Fibroblast of peridontal ligament (primary cell): ENCODE measurements around the gene P2RY8.
"Not testable (repeated sequence)": the region's sequence is repeated elsewhere in the genome, so short reads cannot be mapped to it uniquely, and the experiment has no call there.

ENCODE experiments used
- DNase-seq: peaks from one replicate; pipeline ENCODE4 v3.0.0-alpha.2; 2010; ENCODE audit errors: extremely low read depth

The P2RY8 gene

DNA sequence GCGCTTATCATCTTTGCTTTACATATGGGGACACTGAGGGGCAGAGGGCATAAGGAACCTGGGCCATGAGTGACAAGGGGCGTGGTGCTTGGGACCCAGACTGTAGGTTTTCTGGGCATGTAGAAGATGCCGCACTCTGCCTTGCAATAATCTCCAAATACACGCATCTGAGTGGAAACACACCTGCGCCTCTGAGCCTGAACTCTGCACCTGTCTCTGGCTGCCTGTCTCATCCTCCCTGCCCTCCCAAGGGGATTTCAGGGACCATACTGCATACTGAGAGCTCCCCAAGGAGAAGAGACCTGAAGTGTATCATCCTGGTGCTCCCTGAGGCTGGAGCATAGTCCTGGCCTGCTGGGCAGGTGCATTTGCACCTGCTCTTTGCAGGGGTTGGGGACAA is 49.6 kb downstream of the P2RY8 start:
- no peak for DNase-seq

DNA sequence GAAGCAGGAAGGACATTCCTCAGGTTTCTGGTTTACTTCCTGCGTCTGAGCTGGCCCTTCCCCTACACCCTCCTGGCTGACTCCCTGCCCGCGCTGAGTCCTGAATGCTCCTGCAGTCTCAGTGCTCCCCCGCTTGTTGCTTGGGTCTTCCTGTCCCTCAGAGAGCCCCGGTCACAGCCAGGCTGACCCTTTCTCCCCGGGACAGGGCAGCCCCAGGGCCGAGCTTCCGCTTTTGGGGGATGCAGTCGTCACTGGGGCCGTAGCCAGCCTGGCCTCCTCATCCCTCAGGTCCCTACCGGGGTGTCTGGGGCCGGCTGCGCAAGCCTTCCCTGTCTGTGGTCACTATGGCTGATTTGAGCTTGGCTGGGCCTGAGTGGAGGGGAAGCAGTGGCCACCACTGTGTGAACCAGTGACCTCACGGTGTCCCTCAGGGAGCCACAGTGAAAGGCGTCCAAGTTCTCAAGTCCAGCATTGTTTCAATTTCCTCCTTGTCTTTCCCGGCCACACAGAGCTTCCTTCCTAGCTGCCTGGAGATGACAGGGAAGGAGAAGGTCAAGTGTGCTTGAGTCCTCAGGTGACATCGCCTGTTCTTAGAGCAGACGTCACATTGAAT is 50.1 kb downstream of the P2RY8 start:
- DNase-seq, result no peak

DNA sequence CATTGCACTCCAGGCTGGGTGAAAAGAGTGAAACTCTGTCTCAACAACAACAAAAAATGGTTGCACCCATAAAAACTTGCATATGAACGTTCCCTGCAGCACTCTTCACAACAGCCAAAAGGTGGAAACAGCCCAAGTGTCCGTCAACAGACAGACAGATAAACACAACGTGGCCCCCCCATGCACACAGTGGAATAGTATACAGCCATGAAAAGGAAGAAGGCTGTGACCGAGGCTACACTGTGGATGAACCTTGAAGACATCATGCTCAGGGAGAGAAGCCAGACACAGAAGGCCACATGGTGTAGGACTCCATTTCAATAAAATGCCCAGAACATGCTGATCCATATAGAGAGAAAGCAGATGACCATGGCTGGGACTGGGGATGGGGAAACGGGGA is 50.8 kb downstream of the P2RY8 start:
- DNase-seq, result no peak

DNA sequence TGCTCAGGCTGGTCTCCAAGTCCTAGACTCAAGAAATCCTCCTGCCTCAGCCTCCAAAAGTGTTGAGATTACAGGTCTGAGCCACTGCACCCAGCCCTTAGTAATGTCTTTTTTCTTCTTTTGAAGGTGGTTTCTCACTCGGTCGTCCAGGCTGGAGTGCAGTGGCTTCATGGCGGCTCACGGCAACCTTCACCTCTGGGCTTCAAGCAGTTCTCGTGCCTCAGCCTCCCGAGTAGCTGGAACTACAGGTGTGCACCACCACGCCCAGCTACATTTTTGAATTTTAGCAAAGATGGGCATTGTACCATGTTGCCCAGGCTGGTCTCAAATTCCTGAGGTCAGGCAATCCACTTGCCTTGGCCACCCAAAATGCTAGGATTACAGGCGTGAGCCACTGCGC is 52.0 kb downstream of the P2RY8 start:
- no peak for DNase-seq

DNA sequence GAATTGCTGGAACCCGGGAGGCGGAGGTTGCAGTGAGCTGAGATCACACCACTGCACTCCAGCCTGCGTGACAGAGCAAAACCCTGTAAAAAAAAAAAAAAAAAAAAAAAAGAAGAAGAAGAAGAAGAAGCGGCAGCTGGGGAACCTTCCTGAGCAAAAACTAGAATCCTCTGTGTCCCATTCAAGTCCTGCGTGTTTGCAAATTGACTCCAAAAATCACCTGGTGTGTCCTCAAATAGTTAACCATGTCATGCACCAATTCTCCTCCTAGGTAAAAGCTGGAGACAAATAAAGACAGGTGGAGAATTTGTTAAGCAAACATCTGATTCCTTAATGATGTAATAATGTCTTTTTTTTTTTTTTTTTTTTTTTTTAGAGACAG is 52.4 kb downstream of the P2RY8 start:
- no peak for DNase-seq

DNA sequence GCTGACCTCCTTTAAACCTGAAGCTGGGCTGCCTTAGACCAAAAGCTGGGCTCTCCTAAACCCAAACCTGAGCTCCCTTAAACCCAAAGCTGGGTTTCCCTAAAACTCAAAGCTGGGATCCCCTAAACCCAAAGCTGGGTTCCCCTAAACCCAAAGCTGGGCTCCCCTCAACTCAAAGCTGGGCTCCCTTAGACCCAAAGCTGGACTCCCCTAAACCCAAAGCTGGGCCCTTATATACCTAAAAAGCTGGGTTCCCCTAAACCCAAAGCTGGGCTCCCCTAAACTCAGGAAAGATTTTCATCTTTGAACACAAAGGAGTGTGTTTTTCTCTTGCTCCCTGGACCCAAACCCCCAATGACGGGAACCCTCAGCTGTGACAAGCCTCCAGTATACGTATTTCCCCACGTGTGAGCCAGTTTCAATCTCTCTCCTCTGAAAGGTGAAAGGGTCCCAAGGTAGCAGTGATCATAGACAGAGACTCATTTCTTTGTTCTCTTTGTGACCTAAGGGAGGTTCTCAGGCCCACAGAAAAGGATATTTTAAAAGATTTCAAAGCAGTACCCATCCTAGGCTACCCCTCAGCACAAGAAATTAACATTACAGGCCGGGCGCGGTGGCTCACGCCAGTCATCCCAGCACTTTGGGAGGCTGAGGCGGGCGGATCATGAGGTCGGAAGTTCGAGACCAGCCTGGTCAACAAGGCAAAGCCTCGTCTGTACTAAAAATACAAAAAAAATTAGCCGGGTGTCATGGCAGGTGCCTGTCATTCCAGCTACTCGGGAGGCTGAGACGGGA is 52.9 kb downstream of the P2RY8 start:
- DNase-seq, result no peak

DNA sequence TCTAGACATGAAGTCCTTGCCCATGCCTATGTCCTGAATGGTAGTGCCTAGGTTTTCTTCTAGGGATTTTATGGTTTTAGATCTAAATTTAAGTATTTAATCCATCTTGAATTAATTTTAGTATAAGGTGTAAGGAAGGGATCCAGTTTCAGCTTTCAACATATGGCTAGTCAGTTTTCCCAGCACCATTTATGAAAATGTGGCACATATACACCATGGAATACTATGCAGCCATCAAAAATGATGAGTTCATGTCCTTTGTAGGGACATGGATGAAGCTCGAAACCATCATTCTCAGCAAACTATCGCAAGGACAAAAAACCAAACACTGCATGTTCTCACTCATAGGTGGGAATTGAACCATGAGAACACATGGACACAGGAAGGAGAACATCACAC is 54.5 kb downstream of the P2RY8 start:
- DNase-seq, result not testable (repeated sequence)

DNA sequence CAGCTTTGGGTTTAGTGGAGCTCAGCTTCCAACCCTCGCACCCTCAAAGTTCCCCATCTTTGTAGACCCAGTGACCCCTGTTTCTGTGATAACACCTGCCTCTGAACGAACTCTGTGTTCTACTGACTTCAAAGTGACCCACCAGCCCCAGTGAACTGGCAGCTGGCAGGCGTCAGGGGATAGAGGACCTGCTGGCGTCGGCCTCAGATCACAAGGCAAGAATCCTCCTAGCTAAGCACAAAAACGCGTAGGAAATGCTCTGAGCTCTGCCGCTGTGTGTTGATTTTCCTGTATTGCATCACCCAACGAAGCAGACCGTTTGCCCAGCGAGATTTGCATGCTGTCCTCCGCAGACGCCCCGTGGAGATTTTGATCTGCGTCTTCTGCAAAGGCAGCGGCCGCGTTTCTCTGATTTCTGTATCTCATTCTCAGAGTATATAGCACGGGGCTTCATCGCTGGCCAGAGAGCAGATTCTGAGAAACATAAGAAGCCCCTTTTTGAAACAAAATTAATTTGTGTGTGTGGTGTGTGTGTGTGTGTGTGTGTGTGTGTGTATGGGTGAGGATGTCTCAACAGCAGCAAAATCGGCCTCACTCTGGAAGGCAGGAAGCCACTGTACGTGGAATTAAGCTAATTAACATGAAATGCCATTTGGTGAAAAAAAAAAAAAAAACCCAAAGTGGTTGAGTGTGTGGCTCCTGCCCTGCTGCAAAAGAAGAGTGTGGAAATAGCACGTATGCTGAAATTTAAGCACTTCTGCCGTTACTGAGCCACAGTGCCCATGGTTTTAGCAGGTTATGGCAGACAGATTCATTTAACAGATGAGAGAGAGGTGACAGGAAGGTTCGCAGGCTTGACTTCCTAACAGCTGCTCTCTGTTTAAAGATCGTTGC is 55.1 kb downstream of the P2RY8 start:
- peak; percentile 79 for DNase-seq

DNA sequence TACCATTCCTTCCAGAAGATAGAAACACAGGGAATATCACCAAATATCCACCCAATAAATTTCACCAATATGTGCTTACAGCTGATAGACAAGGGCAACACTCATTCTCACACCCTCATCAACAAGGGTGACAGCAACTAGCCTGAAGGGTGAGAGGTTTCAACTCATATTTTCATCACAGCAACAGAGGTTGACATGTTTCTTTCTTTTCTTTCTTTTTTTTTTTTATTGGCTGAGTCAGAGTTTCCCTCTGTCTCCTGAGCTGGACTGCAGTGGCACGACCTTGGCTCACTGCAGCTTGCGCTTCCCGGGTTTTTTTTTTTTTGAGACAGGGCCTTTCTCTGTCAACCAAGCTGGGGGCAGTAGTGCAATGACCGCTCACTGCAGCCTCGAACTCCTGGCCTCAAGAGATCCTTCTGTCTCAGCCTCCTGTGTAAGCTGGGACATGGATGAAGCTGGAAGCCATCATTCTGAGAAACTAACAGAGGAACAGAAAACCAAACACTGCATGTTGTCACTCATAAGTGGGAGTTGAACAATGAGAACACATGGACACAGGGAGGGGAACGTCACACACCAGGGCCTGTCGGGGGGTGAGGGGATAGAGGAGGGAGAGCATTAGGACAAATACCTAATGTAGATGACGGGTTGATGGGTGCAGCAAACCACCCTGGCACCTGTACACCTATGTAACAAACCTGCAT is 56.8 kb downstream of the P2RY8 start:
- DNase-seq, result no peak

DNA sequence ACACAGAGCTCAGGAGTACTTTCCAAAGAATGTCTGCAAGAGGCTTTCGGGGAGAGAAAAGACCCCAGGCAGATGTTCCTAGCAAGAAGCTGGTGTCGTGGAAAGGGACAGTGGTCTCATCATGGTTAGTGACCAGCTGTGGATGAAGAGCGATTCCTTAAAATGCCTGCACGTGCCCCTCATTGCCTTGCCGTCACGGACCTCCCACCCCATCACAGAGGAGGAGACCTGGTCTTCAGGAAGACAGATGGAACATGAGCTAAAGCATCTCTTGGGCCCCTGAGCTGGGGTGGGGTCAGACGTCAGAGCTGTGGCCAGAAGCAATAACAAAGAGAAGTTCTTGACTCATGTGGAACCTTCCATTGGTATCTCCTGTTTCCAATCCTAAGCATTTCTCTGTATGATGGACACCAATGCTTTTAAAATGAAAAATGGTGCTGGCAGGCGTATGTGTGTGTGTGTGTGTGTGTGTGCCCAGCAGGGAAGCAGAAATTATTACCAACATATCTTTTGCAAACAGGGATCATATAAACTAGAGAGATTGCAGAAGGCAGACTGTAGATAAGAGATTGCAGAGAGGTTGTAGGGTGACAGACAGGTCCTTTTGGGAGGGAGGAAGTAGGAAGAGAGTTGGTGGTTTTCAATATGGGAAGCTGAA is 59.1 kb downstream of the P2RY8 start:
- DNase-seq, result no peak

DNA sequence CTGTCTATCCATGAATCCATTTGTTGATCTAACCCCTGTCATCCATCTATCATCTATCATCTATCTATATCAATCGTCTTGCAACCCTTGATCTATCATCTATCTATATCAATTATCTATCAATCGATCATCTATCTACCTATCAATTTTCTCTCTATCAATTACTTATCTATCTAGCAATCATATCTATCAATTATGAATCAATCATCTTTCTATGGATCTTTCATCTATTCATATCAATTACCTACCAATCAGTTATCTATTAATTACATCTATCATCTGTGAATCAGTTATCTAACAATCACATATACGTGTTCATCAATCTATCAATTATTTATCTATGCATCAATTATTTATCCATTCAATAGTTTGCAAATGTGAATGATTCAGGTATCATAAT is 59.8 kb downstream of the P2RY8 start:
- DNase-seq, result no peak

DNA sequence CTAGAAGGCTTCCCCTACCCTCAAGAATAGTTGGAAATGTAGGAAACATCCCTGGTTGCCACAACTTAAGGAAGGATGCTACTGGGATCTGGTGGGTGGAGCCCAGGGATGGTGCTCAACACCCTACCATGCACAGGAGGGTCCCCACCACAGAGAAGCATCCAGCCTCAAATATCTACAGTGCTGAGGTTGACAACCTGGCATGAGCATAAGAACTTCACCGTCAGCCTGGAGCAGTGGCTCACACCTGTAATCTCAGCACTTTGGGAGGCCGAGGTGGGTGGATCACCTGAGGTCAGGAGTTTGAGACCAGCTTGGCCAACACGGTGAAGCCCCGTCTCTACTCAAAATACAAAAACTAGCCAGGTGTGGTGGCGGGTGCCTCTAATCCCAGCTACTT is 60.3 kb downstream of the P2RY8 start:
- DNase-seq, result no peak

DNA sequence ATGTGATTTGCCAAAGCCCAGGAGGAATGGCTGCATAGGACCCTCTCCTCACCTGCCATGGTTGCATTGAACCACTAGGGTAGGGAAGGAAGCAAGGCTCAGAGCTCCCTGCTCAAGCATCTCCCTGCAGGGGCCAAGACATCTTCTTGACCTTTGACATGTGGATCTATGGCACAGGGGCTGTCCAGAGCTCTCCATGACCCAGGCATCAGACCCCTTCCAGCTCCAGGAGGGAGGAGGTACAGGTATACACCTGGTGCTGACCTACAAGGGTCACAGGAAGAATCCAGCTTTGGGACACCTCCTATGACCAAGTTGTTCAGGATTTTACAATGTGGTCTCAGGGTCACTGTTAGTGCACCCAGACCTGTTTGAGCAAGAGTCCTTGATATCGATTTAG is 61.1 kb downstream of the P2RY8 start:
- no peak for DNase-seq

DNA sequence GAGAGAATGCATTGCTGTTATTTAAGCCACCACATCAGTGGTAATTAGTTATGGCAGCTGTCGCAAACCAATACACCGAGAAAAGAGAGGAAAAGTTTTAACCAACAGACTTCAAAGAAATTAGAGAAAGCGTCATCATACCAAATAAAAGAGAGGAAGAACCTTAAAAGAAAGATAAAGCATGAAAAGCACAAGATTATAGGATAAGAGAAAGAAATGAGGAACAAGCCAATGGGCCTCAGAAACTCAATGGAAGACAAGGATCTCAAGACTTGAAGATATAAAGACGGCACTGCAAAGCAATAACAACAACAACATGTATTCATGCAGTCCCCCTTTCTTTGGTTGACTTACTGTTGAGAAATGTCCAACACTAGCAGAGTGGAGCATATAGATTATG is 61.5 kb downstream of the P2RY8 start:
- no peak for DNase-seq

DNA sequence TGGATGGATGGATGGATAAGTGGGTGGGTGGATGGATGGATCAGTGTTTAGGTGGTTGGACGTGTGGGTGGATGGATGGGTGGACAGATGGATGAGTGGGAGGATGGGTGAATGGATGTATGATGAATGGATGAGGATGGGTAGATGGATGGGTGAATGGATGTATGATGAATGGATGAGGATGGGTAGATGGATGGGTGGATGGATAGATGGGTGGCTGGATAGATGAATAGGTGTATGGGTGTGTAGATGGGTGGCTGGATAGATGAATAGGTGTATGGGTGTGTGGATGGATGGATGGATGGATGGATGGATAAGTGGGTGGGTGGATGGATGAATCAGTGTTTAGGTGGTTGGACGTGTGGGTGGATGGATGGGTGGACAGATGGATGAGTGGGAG is 62.4 kb downstream of the P2RY8 start:
- DNase-seq, result not testable (repeated sequence)

DNA sequence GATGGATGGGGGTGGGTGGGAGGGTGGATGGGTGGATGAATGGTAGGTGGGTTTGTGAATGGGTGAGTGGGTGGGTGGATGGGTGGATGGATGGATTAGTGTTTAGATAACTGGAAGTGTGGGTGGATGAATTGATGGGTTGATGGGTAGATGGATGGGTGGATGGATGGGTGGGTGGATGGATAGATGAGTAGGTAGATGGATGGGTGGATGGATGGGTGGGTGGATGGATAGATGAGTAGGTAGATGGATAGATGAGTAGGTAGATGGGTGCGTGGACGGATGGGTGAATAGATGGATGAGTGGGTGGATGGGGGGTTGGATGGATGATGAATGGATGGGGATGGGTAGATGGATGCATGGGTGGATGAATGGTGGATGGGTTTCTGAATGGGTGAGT is 64.0 kb downstream of the P2RY8 start:
- no peak for DNase-seq

DNA sequence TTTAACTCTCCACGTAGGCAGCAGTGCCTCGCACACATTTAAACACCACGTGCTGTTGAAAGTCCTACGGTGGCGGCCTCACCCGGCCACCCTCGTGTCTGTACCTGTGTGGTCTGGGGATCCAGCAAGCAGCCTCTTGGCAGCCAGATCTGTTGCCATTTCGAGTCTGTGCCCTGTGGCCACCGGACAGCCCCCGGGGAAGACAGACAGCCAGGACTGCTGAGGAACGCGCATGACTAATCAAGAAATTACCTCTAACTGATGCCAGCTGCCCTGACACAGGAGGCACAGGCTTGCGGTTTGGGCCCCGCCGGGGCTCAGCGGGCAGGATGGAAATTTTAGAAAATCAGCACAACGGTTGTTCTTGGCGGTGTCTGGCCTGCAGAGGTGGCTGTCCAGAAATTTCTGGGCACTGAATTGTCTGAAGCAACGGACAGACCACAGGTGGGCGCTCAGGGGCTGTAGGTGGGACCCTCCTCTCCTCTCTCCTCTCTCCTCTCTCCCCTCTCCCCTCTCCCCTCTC is 68.7 kb downstream of the P2RY8 start:
- peak; percentile 68 for DNase-seq

DNA sequence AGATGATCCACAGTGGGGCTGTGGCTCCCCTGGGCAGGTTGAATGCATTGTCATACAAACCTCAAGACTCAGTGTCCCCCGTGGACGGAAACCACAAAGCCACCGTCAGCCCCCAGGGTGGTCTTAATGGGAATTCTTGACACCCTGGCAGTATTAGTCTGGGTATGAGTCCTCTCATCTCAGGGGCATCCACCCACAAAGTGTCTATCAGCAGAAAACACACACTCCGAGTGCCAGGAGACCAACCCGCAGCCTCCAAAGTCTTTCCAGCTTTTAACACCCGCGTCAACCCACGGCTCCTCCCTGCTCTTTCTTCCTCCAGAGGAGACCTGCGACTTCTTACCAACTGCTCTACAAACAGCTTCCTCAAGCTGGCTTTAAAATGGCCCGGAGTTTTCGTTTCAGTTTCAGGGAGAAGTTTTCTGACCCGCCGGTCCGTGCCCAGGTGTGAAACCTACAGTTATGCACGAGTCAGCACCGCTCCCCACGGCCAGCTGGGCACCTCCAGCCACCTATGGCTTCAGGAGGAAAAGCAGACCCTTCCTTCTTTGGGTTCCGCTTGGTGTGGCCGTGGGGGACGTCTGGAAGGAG is 69.9 kb downstream of the P2RY8 start:
- no peak for DNase-seq

DNA sequence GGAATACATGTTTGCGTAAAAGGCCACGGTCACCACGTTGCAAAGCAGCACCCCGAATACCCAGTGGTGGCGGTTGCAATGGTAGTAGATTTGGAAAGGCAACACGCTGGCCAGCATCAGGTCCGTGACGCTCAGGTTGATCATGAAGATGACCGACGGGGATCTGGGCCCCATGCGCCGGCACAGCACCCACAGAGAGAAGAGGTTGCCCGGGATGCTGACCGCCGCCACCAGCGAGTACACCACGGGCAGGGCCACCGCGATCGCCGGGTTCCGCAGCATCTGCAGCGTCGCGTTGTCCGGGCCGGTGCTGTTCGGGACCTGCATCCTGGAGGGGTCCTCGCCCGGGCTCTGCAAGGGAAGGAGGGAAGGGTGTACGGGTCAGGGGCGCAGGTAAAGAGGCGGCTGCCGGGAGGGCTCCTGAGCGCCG is 70.7 kb downstream of the P2RY8 start:
- no peak for DNase-seq

DNA sequence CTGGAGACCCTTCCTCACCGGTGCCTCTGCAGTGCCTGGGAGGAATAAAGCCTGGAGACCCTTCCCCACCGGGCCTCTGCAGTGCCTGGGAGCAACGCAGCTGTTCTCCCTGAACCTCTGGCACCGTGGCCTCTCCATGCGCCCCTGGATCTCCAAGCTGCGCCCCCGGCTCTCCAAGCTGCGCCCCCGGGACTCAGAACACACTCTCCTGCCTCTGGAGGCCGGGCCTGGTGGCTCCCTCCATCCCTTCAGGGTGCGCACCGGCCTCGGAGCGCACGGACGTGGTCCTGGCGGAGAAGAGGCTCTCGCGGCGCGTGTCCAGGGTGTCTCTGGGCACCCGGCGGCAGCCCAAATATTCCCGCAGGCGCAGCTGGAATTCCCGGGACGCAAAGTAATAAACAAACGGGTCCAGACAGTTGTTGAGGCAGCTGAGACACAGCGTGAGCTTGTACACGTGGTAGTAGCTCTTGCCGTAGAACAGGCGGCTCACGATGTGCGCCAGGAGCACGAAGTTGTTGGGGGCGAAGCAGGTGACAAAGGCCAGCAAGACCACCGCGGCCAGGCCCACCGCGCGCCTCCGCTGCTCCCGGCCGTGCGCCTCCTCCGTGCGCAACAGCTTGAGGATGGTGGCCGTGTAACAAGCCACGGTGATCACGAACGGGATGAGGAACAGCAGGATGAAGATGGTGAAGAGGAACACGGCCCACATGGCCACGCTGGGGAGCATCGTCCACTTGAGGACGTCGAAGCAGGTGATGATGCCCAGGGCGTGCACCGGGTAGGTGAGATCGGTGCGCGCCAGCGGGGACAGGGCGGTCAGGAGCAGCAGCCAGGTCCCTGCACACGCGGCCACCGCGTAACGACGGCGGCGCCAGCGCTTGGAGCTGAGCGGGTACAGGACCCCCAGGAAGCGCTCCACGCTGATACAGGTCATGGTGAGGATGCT is 71.4 kb downstream of the P2RY8 start:
- DNase-seq, result no peak
